ENCODE measurements around the gene DLGAP1. TPM values are rescaled to one million over a fixed set of nuclear protein-coding genes. Genes with fewer than 3 reads are reported as not detected.

The DLGAP1 gene
- total and polyA plus RNA-seq, 2 donors (not counting 1 experiment from before 2014, with no cell fraction given), result 0.07 to 0.61 TPM

DNA sequence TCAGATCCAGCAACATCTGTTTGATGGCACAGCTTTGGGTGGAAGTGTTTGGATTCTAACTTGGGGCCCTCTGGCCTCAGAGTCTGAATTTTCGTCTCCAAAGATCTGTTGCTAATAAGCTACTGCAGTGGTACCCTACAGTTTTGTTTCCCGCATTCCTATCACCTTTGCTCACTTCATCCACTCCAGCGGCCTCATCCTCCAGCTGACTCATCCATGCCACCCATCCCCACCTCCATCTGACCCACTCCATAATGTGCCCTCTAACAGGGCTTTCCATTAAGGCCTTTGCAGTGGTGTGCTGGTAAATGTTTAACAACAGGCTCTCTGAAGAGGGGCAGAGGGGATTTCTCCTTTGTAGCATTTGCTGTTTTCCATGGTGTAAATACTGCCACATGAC lies 779.7 kb downstream of the DLGAP1 start:
- no peak overlapping the region for H3K27ac ChIP-seq (ENCODE audit: low read length in 2 of 2)

DNA sequence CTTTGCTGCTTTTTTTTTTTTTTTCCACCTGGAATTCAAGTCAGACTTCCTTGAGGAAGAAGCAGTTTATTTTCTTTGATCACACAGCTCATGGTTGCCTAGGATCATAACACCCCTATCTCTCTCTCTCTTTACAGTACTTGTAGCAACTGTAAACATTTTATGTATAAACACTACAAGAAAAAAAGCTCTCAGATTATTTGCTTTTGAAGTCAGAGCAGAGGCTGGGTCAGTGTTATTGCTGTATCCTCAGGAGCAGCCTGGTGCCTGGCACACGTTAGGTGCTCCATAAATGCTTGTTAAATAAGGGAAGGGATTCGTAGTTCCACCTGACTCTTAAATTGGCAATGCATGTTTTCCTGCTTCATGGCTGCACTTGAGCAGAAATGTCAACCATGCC lies 783.9 kb downstream of the DLGAP1 start:
- H3K4me2 ChIP-seq (replicated peaks; ENCODE audit: low read depth, low read length, poor library complexity, severe bottlenecking), result no peak overlapping the region
- DNase-seq (no peak), ATAC-seq (ENCODE audit: low read depth) (no peak)
- H3K79me2 ChIP-seq (ENCODE audit: control insufficient read depth, insufficient read depth, low read length), result no peaks in the 10 kb centered on the region
- H4K20me1 ChIP-seq (ENCODE audit: control insufficient read depth, insufficient read depth, low read length, poor library complexity, severe bottlenecking), result no peaks in the 10 kb centered on the region
- ChIA-PET CTCF (interaction anchor here (0.7 to 1.6 kb wide), 4 partner anchors 10 to 392 kb away, joined by 3 to 5 read pairs (median 3); no protein-coding TSS in a partner anchor), POLR2A (no interaction called here)
- H3K36me3 ChIP-seq (replicated peaks in 1 of 2; ENCODE audit: control extremely low read depth in 1 of 2, control insufficient read depth in 1 of 2, extremely low read depth in 1 of 2, insufficient read depth in 2 of 2, low read length in 1 of 2), result no peaks in the 10 kb centered on the region
- H2AFZ ChIP-seq (ENCODE audit: insufficient read depth, low read depth, low read length, poor library complexity, severe bottlenecking), result no peak overlapping the region
- no peak overlapping the region for H3K4me3 ChIP-seq (ENCODE audit: control extremely low read depth in 1 of 5, extremely low read depth in 1 of 5, insufficient read depth in 1 of 5, low read depth in 2 of 5, low read length in 4 of 5)
- H3K9ac ChIP-seq (ENCODE audit: low read length), result no peak overlapping the region
- Mint-ChIP-seq H3K9me3 (ENCODE audit: insufficient read depth) (no peaks in the 10 kb centered on the region), H3K4me1 (peaks cover 1% of the 10 kb centered on the region), H3K4me3 (no peak overlapping the region), H3K27me3 (no peaks in the 10 kb centered on the region), H3K27ac (no peak overlapping the region)
- TF ChIP-seq, protein P1, sequence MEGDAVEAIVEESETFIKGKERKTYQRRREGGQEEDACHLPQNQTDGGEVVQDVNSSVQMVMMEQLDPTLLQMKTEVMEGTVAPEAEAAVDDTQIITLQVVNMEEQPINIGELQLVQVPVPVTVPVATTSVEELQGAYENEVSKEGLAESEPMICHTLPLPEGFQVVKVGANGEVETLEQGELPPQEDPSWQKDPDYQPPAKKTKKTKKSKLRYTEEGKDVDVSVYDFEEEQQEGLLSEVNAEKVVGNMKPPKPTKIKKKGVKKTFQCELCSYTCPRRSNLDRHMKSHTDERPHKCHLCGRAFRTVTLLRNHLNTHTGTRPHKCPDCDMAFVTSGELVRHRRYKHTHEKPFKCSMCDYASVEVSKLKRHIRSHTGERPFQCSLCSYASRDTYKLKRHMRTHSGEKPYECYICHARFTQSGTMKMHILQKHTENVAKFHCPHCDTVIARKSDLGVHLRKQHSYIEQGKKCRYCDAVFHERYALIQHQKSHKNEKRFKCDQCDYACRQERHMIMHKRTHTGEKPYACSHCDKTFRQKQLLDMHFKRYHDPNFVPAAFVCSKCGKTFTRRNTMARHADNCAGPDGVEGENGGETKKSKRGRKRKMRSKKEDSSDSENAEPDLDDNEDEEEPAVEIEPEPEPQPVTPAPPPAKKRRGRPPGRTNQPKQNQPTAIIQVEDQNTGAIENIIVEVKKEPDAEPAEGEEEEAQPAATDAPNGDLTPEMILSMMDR (IDR thresholded peaks at IDR 0.05), result no peak
- TF ChIP-seq EZH2 (IDR thresholded peaks at IDR 0.05; ENCODE audit: borderline replicate concordance, insufficient read depth, low read depth, low read length, poor library complexity, severe bottlenecking), result no peak
- intact Hi-C loops (cut with micrococcal nuclease), result no loop called here
- H3K4me1 ChIP-seq (ENCODE audit: control insufficient read depth in 2 of 2, insufficient read depth in 2 of 2, low read length in 2 of 2), result peaks cover 0 to 1% of the 10 kb centered on the region in 2 donors
- peaks cover 0 to under 1% (median 0%) of the 10 kb centered on the region in 4 experiments for H3K27me3 ChIP-seq (replicated peaks in 1 of 4; ENCODE audit: control extremely low read depth in 1 of 4, control insufficient read depth in 3 of 4, insufficient read depth in 4 of 4, low read length in 3 of 4)
- H3K27ac ChIP-seq (ENCODE audit: low read length in 2 of 2), result no peak overlapping the region
- H3K9me3 ChIP-seq (ENCODE audit: control extremely low read depth in 1 of 3, control insufficient read depth in 2 of 3, insufficient read depth in 1 of 3, low read length in 2 of 3), result no peaks in the 10 kb centered on the region
- 73% methylated on average over 2 of the region's 2 CpGs for WGBS (ENCODE audit: insufficient coverage)

More for the DNA sequence above, 779.7 kb downstream of the DLGAP1 start:
- POLR2A ChIA-PET, result no interaction called here
- Histone ChIP-seq H3K79me2 (ENCODE audit: control insufficient read depth, insufficient read depth, low read length) (no peaks in the 10 kb centered on the region), H3K4me3 (ENCODE audit: control extremely low read depth in 1 of 5, extremely low read depth in 1 of 5, insufficient read depth in 1 of 5, low read depth in 2 of 5, low read length in 4 of 5) (no peak overlapping the region), H3K9me3 (ENCODE audit: control extremely low read depth in 1 of 3, control insufficient read depth in 2 of 3, insufficient read depth in 1 of 3, low read length in 2 of 3) (peaks cover 0 to 1% (median 0%) of the 10 kb centered on the region in 3 donors), H4K20me1 (ENCODE audit: control insufficient read depth, insufficient read depth, low read length, poor library complexity, severe bottlenecking) (no peaks in the 10 kb centered on the region), H3K27me3 (replicated peaks in 1 of 4; ENCODE audit: control extremely low read depth in 1 of 4, control insufficient read depth in 3 of 4, insufficient read depth in 4 of 4, low read length in 3 of 4) (peaks cover 0 to 3% (median 0%) of the 10 kb centered on the region in 4 experiments), H3K36me3 (replicated peaks in 1 of 2; ENCODE audit: control extremely low read depth in 1 of 2, control insufficient read depth in 1 of 2, extremely low read depth in 1 of 2, insufficient read depth in 2 of 2, low read length in 1 of 2) (no peaks in the 10 kb centered on the region), H3K9ac (ENCODE audit: low read length) (no peak overlapping the region), H2AFZ (ENCODE audit: insufficient read depth, low read depth, low read length, poor library complexity, severe bottlenecking) (no peak overlapping the region), H3K4me1 (ENCODE audit: control insufficient read depth in 2 of 2, insufficient read depth in 2 of 2, low read length in 2 of 2) (no peaks in the 10 kb centered on the region), H3K4me2 (replicated peaks; ENCODE audit: low read depth, low read length, poor library complexity, severe bottlenecking) (no peak overlapping the region)
- peaks cover 16% of the 10 kb centered on the region for H3K27me3 Mint-ChIP-seq
- no peak overlapping the region for H3K4me3 Mint-ChIP-seq
- intact Hi-C loops (cut with micrococcal nuclease), result no loop called here
- H3K9me3 Mint-ChIP-seq (ENCODE audit: insufficient read depth), result no peaks in the 10 kb centered on the region
- DNase-seq (no peak), ATAC-seq (ENCODE audit: low read depth) (no peak)
- WGBS (ENCODE audit: insufficient coverage), result 92% methylated on average over 2 of the region's 3 CpGs
- H3K4me1 Mint-ChIP-seq, result no peaks in the 10 kb centered on the region
- no peak overlapping the region for H3K27ac Mint-ChIP-seq
- TF ChIP-seq, protein P1 (IDR thresholded peaks at IDR 0.05), result no peak
- no peak for TF ChIP-seq EZH2 (IDR thresholded peaks at IDR 0.05; ENCODE audit: borderline replicate concordance, insufficient read depth, low read depth, low read length, poor library complexity, severe bottlenecking)
- CTCF ChIA-PET, result interaction anchor here (0.9 to 3.3 kb wide), 2 partner anchors 10 to 391 kb away, joined by 3 to 20 read pairs; no protein-coding TSS in a partner anchor
